Measurements from ENCODE around the gene SERPINA5.

- TF ChIP-seq ZNF275 (CRISPR knock-in tag; IDR thresholded peaks at IDR 0.05; ENCODE audit: borderline replicate concordance): no peak
- TF ChIP-seq RFX5 (IDR thresholded peaks at IDR 0.05; ENCODE audit: low read depth, low read length): no peak
- no peak for TF ChIP-seq POLR2AphosphoS5 (IDR thresholded peaks at IDR 0.05; ENCODE audit: low read depth, low read length)
- TF ChIP-seq ZUFSP (CRISPR knock-in tag; IDR thresholded peaks at IDR 0.05; ENCODE audit: borderline replicate concordance): no peak
- TF ChIP-seq CTCF (CRISPR knock-in tag; IDR thresholded peaks at IDR 0.05): no peak
- no peak for TF ChIP-seq FOXP4 (CRISPR knock-in tag; IDR thresholded peaks at IDR 0.05)
- TF ChIP-seq FOXM1 (CRISPR knock-in tag; IDR thresholded peaks at IDR 0.05): no peak
- TF ChIP-seq IRF1 (CRISPR knock-in tag; IDR thresholded peaks at IDR 0.05; ENCODE audit: low read depth): no peak
- no peak for TF ChIP-seq ZNF331 (CRISPR knock-in tag; IDR thresholded peaks at IDR 0.05)
- TF ChIP-seq POLR2A (IDR thresholded peaks at IDR 0.05; ENCODE audit: insufficient read depth in 1 of 2, low read depth in 2 of 2, low read length in 2 of 2): no peak
These were observed 16.8 kb upstream of the SERPINA5 start for GRCh38 chr14:94564381-94564780.
